Measurements from ENCODE around the gene GOLT1A. TPM values are rescaled to one million over a fixed set of nuclear protein-coding genes. Genes with fewer than 3 reads are reported as not detected.

Gene GOLT1A, protein sequence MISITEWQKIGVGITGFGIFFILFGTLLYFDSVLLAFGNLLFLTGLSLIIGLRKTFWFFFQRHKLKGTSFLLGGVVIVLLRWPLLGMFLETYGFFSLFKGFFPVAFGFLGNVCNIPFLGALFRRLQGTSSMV
- total RNA-seq: not detected
- long read RNA-seq: 0 reads

DNA sequence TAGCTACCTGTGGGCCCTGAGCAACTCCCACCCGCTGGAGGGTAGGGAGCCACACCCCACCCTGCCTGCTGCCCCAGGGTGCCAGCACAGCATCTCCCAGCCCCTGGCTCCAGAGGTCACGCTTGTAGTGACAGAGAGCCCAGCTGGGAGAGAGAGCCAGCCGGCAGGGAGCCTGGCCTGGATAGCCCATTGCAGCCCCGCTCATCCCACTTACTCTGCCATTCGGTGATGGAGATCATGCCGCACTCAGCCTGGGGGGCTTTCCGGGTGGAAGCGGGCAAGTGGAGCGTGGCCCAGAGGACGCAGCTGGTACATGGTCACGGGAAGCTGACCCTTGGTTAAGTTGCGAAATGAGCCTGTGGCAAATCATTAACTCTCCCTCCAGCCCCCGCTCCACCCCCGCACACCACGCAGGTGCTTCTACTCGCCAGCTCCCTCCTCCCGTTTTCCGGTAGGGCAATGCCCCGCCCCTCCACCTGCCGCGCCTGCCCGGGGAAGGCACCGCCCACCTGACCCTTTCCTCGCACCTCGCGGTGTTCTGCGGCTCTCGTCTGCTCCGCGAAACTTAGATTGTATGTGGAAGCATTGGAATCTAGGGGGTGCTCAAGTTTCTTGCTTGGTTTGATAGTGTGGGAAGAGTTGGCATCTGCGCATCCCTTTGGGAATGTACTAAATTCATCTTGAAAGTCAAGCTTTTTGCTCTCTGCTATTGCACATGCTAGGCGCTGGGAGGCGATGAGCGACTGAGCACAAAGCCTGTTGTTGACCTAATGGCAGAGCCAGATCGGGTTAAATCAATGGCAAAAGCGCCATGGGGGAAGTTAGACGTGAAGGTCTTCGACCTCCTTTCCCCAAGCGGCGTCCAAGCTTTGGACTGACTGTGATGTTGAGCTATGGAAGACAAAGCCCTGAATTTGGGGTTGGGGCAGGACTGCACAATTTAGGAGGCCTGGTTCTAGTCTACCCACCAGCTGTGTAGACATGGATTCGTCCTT, at the start of gene GOLT1A:
GOLT1A (minus strand) TSS at position 321 of the 995 bp plus-strand sequence; CDS start at position 239, 82 bp downstream.
- intact Hi-C loops (cut with DNase I): loop anchor here (2.0 kb wide), 1 partner anchor 151 kb away; no protein-coding TSS in a partner anchor
- no peak for DNase-seq (ENCODE audit: low spot score)

DNA sequence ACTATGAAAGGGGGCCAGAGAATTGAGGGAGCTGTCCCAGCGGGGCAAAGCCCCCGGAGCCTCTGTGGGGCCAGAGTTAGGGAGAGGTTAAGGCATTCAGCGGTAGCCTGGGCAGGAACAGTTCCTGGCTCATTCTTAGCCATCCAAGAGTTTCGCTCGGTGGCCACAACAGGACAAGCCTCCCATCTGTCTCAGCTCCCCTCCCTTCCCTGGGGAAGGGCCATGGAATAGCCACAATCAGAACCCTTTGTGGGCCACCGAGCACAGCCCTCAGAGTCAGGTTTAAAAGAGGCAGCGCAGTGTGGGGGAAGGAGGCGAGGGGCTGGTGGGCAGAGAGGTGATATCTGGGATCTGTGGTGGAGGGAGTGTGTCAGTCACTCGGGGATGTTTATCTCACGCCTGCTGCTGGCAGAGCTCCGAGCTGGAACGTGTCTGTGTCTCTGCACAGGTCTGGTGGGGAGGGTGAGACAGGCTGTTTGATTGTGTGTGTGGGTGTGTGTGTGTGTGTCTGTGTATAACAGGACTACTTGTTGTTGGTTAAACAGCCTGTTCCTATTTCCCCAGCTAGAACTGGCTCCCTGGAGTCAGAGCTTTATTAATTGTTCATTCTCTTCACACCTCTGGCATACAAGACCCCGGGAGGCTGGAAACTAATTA, 49.6 kb upstream of the GOLT1A start:
- intact Hi-C loops (cut with DNase I): loop anchor here (5.0 kb wide), 1 partner anchor 34 kb away; no protein-coding TSS in a partner anchor
- DNase-seq (ENCODE audit: low spot score): no peak

DNA sequence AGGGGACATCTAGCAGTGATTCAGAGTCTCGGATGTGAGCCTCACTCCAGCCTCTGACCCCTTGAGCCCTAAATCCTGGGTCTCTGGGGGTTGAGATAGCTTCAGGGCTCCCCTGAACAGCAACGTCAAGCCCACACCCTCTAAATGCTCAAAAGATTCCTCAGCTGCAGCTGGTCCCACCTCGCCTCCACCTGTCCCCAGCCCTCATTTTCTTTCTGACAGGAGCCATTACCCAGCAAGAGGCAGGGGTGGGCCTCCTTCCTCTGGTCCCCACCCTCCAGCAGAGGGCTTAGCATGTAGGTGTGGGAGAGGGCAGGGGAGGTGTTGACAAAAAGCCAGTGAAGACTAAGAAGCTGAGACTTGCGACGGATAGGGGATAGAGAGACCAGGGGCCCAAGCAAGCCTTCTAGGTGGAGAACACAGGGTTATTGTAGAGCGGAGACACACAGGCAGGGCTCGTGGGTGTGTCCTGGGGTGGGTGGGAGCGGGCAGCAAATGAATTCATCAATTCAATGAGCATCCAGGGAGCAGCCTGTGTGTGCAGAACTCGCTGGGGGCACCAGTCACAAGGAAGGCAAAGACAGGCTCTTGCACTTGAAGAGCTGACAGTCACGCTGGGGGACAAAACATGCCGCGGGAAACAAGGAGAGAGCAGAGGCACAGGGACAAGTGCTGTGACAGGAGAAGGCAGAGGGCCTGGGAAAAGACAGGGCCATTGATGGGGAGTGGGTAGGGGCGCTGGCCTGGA, 48.9 kb upstream of the GOLT1A start:
- DNase-seq (ENCODE audit: low spot score): no peak
- intact Hi-C loops (cut with DNase I): loop anchor here (5.0 kb wide), 1 partner anchor 35 kb away; no protein-coding TSS in a partner anchor

DNA sequence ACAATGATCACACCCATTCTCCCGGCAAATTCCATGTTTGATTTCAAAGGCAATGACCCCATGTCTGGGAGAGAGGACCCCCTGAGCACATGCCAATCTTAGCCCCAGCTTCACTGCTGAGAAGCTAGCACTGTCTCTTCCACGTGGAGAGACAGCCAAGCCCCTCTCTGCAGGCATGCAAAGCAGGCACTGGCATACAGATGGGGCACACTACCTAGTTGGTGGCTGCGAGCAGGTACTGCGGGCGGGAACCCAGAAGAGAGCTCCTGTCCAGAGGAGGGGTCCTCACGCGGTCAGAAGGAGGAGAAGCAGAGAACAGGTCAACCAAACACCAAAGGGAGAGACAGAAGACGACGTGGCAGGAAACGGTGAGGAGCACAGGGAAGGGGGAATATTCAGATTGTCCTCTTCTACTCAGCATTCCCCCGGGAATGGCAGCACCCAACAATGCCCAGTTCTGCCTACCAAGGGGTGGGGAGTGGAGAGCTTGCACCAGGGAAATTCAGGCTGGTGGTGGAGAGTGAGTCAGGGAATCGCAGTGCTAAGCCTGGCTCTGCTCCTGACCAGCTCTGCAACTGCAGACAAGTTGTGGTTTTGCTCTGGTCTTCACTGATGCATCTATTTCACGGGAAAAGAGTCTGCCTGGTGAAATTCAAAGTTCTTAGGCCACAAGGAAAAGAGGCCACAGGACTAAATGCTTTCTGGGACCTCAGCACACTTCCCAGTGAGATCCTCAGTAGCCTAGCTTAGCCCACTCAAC, 48.1 kb upstream of the GOLT1A start:
- DNase-seq (ENCODE audit: low spot score): no peak
- intact Hi-C loops (cut with DNase I): loop anchor here (5.0 kb wide), 1 partner anchor 35 kb away; no protein-coding TSS in a partner anchor

DNA sequence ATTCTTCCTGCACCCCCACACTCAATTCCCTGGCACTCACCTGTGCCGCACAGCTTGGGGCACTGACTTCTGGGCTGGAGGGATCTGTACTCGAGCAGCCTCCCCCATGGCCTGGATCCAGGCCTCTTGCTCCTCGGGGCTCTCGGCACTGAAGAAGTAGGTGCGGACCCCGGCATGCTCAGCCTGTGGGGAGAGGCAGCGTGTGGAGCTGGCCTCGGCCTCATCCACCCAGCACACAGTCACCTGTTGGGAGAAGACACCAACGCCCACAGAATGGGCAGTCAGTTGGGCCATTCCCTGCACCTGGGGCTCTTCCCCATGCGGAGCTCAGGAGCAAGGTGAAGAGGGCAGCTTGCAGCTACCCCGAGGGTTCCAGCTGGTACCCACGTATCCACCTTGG, 47.5 kb upstream of the GOLT1A start:
- DNase-seq (ENCODE audit: low spot score): no peak
- intact Hi-C loops (cut with DNase I): loop anchor here (5.0 kb wide), 1 partner anchor 36 kb away; no protein-coding TSS in a partner anchor

DNA sequence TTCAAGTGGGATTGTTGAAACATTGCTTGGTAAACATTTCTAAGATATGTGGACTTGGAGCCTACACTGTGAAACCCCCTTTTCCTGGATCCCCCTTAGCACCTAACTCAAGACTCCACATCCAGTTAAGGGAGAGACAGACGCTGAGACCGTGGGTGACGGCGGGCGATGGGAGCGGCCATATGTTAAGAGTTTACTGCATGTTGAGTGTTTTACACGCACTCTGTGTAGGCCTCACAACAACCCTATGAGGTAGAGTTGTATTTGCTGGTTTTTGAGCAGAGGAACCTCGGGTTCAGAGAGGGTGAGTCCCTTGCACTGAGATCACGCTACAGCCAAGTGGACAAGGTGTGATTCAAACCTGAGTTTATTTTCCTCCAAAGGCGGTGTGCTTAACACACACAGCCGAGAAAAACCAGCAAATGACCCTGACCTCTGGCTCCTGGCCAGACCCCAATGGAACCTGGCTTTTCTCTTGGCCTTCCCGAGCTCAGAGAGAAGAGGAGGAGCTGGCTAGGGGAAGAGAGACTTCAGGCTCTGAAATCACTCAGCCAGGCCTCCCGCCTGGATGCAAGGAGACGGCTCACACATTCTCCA, 46.9 kb upstream of the GOLT1A start:
- intact Hi-C loops (cut with DNase I): loop anchor here (5.0 kb wide), 1 partner anchor 37 kb away; no protein-coding TSS in a partner anchor
- no peak for DNase-seq (ENCODE audit: low spot score)

DNA sequence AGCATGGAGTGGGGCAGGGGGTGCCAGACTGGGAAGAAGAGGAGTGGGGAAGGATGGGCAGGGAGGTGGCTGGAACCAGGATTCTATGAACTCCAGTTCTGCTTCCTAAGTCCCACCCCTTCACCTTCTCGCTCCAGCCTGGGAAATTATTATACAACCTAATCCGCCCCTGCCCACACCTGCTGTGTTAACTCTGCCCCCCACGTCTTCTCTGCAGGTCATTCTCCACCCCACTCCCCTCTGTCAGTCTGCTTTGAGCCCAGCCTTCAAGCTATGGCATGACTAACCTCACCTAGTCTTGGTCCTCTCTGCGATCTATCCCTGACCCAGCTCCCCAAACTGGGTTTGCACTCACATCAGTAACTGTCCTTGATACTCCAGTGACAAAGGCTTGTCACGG, 46.0 kb upstream of the GOLT1A start:
- intact Hi-C loops (cut with DNase I): loop anchor here (5.0 kb wide), 2 partner anchors 38 to 48 kb away; no protein-coding TSS in a partner anchor
- no peak for DNase-seq (ENCODE audit: low spot score)

DNA sequence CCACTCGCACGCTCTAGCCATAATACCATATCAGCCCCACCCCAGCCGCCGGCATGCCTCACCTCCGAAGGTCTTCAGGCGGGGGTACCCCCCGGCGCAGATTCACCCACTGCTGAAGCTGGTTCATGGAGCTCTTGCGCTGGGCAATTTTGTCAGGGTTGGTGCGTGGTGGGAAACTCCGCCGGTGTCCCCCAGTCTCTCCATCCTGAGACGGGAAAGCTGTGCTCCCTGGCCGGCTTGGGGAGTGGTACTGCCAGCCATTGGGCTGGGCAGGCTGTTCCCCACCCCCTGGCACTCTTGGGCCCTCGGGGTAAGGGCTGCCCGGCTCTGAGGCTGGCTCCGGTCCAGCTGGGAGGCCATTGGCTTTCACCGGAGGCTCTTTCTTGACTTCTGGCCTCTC, 45.4 kb upstream of the GOLT1A start:
- intact Hi-C loops (cut with DNase I): loop anchor here (5.0 kb wide), 1 partner anchor 48 kb away; no protein-coding TSS in a partner anchor

DNA sequence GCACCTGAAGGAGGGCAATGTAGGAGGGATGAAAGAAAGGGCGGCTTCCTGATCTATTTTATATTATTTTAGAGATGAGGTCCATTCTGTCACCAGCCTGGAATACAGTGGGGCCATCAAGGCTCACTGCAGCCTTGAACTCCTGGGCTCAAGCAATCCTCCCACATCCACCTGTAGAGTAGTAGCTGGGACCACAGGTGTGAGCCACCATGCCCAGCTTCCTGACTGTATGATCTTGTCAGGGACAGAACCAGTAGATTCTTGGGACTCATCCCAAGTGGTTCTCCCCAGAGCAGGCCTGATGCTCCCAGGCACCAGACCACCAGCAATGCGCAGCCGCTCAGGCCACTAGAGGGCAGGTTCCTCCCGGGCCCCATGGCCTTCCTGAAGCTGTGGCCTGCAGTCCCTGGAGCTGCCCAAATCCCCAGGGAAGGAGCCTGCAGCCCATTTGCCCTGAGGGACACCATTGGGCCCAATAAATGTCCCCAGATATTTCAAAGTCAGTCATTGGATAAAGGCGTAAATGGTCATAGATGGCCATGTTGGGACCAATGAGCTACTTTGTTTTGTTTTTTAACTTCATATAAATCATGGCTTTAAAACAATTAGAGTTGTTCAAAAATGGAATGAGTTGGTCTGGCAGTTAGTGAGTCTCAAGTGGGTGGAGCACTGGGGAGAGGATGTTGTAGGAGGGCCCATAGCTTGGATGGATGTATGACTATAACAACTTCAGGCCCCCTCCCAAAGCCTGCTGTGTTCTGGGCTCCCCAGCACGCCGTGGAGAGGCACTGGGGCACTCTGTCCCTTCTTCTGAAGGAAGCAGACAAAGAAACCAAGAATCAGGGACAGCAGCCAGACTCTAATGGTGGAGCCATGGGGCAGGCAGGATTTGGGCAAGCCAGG, 44.7 kb upstream of the GOLT1A start:
- intact Hi-C loops (cut with DNase I): loop anchor here (1.0 to 5.0 kb wide), 2 partner anchors 49 to 105 kb away; no protein-coding TSS in a partner anchor
- DNase-seq (ENCODE audit: low spot score): no peak

More for the DNA sequence above, 45.4 kb upstream of the GOLT1A start:
- DNase-seq (ENCODE audit: low spot score): no peak

DNA sequence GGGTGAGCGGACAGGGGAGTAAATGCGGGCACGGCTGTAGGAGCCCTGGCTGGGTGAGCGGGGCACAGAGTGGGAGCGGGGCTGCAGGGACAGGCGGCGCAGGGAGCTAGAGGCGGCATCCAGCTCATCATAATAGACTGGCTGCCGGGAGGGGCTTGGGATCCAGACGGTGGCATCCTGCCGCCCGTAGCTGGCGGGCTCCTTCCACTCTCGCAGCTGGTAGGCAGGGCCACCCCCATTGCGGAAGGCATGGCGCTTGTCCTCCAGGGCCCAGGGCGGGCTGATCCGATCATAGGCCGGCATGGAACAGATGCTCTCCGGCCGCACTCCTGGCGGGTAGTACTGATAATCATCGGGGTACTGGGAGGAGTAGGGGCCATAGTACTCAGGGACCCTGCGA, 43.7 kb upstream of the GOLT1A start:
- DNase-seq (ENCODE audit: low spot score): no peak
- intact Hi-C loops (cut with DNase I): loop anchor here (5.0 kb wide), 1 partner anchor 50 kb away; no protein-coding TSS in a partner anchor

DNA sequence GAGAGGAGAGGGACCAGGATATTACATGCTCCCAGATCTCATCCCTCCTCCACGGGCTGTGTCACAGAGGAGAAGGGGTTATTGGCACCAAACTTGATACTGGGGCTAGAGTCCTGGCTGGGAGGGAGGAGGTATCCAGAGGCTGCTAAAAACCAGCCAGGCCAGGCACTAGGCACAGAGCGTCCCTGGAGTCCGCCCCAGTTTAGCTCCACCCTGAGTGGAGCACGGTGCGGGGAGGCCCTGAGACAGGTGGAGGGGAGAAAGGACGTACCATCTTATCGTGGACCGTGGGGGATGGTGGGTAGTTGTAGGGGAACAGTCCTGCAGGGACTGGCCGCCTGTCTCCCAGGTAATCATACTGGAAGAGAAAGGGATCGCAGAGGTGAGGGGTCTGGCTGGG, 42.7 kb upstream of the GOLT1A start:
- intact Hi-C loops (cut with DNase I): loop anchor here (5.0 kb wide), 1 partner anchor 51 kb away; no protein-coding TSS in a partner anchor
- DNase-seq (ENCODE audit: low spot score): no peak

DNA sequence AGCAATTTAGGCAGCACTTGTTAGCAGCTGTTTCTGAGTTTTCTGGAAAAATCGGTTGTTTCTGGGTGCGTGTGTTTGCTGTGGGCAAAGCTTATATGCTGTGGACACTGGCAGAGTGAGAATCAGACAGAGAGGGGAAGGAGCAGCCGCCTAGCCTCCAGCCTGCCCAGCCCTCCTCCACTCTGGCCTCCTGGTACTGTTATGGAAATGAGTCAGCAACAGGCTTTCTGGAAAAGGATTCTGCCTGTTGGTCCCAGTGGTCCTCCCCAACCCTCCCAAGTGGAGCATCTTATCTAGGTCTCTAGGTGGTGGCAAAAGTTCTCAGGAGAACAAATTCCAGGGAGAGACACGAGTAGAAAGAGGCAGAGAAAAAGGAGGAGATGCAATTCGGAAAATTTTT, 42.2 kb upstream of the GOLT1A start:
- intact Hi-C loops (cut with DNase I): loop anchor here (5.0 kb wide), 1 partner anchor 51 kb away; no protein-coding TSS in a partner anchor
- DNase-seq (ENCODE audit: low spot score): no peak

DNA sequence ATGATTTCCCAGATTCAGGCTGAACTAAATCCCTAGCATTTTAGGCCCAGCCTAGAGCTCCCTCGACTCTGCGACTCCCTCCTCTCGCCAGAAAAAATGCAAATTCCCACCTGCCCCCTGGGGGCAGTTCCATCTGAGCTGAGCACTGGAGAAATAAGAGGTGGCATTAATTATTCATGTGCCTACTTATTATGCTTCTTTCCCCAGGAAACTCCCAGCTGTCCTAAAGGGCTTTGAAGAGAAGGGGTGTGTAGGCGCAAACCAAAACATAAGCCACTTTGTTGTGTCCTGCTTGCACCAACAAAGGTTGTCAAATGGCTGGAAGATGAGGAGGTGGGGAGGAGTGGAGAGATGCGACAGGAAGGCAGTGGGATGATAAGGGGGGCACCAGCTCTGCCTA, 41.4 kb upstream of the GOLT1A start:
- intact Hi-C loops (cut with DNase I): loop anchor here (5.0 kb wide), 1 partner anchor 52 kb away; no protein-coding TSS in a partner anchor
- DNase-seq (ENCODE audit: low spot score): no peak

DNA sequence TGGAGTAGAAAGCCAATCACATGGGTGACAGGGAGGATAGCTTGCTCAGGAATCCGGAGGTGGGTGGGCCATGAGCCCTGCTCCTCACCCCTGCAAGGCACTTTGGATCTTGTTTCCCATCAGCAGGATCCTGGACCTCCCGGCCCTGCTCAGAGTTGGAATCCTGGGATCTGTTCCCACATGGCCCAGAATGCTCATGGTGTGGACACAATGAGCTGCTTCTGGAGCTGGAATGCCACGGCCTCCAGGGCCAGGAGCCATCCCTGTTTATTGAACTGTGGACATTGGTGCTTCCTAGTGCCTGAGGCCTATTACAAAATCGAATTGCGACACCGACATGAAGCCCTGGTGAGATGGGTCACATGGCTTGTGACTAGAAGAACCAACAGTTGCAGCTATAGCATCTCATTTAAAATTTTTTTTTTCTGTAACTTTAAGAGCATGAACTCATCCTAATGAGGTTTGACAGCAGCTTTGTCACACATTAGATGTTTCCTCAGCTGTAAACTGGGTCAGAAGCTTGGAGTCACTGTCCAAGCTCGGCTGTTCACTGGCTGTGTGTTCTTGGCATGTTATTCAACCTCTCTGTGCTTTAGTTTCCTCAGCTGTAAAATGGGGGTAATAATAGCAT, 40.4 kb upstream of the GOLT1A start:
- no peak for DNase-seq (ENCODE audit: low spot score)
- intact Hi-C loops (cut with DNase I): no loop called here

DNA sequence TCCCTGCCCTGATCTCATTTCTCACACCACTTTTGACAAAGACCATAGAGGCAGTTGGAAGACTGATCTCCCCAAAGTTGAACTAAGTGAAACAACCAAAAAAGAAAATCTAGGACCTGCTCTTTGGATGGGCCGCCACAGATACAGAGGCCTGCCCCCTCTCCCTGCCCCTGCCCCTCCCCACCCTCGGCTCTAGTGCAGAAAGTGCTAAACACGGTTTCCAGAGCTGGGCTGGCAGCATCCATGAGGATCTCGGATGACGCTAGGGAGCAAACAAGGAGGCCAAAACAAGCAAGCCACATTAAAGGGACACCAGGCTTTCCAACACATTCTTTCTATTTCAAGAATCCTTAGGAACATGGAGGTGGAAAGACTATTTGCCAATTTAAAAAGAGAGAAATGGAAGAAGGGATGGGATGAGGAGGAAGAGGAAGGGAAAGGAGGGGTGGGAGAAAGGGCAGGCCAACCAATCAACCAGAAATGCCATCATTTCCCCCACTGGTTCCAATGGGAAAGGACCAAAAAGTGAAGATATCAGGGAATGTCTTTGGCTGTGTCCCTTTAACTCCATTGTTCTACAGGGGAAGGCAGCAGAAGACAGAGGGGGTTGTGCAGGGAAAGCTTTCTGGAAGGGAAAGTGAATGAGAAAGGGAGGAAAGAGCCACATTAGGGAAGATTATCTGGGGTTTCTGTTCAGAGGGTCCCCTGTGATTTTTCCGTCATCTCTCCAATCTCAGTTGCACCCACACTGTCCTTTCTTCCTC, 38.3 kb upstream of the GOLT1A start:
- intact Hi-C loops (cut with DNase I): no loop called here
- DNase-seq (ENCODE audit: low spot score): no peak

DNA sequence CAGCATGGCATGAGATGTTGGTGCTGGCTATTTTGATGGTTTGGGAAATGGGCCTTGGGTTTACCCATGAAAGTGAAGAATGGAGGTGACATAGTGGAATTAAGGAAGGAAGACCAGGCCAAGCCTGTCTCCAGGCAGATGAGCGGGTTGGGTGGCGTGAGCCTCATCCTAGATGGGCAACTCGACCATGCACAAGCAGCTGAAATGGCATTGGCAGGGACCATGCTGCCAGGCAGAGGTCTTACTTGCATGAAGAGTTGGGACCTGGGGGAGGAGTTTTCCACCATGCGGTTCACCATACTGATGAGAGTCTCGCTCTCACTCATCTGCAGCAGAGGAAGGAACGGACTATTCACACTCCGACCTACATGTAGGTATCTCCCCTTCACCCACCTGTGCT, 37.5 kb upstream of the GOLT1A start:
- DNase-seq (ENCODE audit: low spot score): no peak
- intact Hi-C loops (cut with DNase I): no loop called here
